GM11168 (cell line): Measurements from ENCODE around the gene DARS2.

Source experiments
- in situ Hi-C: fragments of 300-500 bp; cut with MboI; formaldehyde crosslinking; loops from one replicate; pipeline ENCODE4 v1.12.0; 2022; ENCODE audit warnings: low sequenced_read_pairs; ENCODE audit not compliant: unreplicated experiment

Gene DARS2, protein sequence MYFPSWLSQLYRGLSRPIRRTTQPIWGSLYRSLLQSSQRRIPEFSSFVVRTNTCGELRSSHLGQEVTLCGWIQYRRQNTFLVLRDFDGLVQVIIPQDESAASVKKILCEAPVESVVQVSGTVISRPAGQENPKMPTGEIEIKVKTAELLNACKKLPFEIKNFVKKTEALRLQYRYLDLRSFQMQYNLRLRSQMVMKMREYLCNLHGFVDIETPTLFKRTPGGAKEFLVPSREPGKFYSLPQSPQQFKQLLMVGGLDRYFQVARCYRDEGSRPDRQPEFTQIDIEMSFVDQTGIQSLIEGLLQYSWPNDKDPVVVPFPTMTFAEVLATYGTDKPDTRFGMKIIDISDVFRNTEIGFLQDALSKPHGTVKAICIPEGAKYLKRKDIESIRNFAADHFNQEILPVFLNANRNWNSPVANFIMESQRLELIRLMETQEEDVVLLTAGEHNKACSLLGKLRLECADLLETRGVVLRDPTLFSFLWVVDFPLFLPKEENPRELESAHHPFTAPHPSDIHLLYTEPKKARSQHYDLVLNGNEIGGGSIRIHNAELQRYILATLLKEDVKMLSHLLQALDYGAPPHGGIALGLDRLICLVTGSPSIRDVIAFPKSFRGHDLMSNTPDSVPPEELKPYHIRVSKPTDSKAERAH

DNA sequence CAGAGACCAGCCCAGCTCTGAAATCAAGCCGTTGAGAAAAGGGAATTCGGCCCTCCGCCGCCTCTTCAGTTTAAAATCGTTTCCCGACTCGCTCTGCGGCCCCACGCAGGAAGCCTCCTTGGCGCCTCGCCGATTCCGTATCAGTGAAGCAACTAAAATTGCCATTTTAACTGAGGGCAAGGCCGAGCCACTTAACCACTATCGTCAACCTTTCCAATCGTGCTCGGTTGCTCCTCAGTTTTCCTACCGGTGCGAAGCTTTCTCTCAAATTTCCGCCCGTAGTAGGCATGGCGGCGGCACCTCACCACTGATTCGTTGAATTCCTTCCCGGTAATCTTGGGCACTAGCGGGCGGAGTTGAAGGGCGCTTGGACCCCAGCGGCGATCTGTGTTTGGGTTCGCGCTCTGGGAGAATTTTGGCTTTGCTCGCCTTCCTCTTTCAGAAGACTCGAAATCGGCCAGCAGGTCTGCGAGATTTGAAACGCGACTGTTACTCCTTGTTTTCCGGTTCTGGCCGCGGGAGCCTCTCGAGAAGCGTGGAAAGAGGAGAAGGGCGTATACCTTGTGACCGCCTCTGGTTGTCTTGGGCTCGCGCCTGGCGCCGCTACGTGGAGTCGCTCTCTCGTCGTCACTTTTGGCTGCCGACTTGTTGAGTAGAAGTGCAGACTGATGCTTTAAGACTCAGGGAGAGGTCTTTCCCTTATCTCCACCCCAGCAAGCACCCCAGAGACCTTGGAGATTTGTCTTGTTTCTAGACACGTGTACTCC is at the start of gene DARS2, which contains the start of gene CENPL:
Gene DARS2, plus strand, starts transcription at position 359 of the 767 bp plus-strand sequence. CDS start 557 bp downstream, outside the sequence.
Gene CENPL, minus strand, starts transcription at position 569 of the 767 bp plus-strand sequence. CDS start 13,584 bp downstream, outside the sequence.
- in situ Hi-C loops: loop anchor here (25.0 kb wide), 1 partner anchor 1087 kb away; no protein-coding TSS in a partner anchor

DNA sequence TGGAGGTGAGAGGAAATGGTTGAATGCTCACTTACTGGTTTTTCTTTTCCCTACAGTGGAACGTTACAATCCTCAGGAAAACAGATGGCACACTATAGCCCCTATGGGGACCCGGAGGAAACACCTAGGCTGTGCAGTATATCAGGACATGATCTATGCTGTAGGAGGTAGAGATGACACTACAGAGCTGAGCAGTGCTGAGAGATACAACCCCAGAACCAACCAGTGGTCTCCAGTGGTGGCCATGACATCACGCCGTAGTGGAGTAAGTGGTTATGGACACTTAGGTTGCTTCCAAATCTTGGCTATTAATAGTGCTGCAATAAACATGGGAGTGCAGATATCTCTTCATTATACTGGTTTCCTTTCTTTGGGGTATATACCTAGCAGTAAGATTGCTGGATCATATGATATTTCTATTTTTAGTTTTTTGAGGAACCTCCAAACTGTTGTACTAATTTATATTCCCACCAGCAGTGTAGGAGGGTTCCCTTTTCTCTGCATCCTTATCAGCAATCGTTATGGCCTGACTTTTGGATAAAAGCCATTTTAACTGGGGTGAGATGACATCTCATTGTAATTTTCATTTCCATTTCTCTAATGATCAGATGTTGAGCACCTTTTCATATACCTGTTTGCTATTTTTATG is 48.8 kb upstream of the DARS2 start:
- in situ Hi-C loops: no loop called here

DNA sequence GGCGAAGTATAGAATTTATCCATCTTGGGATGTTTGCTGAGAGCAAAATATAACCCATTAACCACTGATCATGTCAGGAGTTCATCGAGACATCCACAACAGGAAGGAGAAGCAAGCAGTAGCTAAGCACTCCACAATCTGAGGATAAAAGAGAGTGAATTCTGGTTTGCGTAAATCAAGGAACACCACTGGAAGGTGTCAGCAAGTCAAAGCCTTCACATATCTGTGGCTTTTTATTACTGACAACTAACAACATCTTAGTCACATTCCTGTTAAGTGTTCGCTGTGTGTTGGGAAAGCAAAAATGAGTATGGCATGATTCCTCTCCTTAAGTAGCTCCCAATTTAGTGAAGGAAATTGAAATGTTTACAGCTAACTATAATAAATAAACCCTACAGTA is 44.5 kb upstream of the DARS2 start:
- in situ Hi-C loops: no loop called here

DNA sequence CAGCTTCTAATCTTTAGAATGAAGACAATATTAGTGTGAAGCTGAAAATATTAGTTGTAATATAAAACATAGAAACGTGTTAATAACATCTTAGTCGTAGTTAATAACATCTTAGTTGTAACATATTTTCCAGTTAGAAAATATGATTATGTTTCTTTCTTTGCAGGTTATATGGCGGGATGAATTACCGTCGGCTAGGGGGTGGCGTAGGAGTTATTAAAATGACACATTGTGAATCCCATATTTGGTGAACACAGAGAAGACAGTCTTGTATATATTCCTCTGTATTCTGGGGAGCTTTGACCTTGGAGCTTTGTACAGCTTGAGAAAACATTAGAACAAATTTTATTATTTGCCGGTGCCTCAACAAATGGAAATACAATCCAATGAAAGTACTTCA is 39.5 kb upstream of the DARS2 start:
- in situ Hi-C loops: no loop called here

DNA sequence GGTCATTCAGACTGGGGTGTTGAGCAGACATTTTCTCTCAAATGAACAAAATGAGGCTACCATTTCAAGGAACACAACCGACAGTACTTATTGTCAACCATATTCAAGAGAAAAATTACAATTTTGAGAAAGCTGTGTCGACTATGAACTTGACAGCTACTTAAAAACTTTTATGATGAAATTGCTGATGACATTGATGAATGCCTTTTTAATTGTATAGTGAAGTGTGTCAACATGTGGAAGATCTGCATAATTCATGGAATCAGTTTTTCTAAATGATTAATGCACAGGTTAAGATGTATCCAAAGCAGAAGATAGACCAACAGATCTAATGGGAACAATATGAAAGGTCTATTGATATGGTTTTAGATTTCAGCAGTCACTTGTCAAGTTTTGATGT is 34.6 kb upstream of the DARS2 start:
- in situ Hi-C loops: no loop called here

DNA sequence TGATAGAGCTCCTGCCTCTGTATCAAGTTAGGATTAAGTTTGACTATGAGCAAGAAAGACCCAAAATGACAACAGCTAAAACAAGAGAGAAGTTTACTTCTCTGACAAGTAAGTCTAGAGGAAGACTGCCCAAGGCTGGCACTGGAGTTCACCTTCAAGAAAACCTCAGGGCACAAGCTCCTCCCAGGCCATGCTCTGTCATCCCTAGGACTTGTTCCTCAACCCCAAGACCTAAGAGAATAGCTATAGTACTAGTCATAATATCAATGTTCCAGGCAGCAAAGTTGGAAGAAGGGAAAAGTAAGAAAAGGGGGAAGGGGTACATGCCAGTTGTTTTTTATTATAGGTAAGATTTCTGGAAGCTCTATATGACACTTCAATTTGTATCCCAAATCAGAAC is 26.4 kb upstream of the DARS2 start:
- in situ Hi-C loops: no loop called here

DNA sequence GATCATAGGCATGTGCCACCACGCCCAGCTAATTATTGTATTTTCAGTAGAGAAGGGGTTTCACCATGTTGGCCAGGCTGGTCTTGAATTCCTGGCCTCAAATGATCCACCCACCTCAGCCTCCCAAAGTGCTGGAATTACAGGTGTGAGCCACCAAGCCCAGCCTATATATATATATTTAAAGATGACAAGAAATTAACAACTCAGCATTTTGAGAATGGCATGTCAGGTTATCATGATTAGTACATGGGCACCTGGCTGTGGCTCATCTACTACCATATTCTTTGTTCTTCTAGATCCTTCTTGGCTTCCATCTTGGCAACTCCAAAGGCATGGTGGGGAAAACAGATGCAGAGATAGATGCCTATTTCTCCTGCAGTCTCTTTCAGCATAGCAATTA is 24.5 kb upstream of the DARS2 start:
- in situ Hi-C loops: loop anchor here (25.0 kb wide), 1 partner anchor 1063 kb away; no protein-coding TSS in a partner anchor

DNA sequence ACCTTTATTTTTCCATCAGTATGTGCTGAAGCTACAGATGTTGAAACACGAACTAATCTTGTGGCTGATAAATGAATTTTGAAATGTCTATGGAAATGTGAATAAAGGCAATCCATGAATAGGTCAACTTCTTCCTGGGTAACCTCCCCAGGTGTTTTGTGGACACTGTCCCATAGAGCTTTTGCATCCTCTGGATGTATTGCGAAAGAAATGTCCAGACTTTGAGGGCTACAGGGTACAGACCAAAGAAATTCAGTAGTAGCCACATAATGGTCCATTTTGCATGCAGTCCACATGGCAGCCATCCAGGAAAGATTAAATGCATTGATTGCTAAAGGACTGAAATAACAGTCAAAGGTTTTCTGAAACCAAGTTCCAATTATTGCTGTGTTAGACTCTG is 21.5 kb upstream of the DARS2 start:
- in situ Hi-C loops: loop anchor here (25.0 kb wide), 1 partner anchor 1066 kb away; no protein-coding TSS in a partner anchor

DNA sequence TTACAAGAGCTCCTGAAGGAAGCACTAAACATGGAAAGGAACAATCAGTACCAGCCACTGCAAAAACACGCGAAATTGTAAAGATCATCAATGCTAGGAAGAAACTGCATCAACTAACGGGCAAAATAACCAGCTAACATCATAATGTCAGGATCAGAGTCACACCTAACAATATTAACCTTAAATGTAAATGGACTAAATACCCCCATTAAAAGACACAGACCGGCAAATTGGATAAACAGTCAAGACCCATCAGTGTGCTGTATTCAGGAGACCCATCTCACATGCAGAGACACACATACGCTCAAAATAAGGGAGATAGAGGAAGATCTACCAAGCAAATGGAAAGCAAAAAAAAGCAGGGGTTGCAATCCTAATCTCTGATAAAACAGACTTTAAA is 10.8 kb upstream of the DARS2 start:
- in situ Hi-C loops: loop anchor here (25.0 kb wide), 1 partner anchor 1076 kb away; no protein-coding TSS in a partner anchor

DNA sequence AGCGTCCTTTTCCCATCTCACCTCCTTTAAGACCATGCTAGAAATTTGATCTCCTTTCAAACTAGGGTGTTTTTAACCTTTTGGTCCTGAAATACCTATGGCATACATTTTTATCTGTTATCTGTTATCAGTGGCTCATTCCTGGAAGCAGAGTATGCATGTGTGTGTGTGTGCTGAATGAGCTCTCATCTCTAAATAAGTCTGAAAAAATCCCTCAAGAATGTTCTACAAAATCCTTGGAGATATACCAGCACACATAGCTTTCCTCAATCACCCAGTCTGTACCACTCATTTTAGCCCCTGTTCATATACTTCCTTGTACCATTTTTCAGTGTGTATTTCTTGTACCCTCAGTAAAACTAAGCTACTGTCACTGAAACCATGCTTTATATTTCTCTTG is 6.0 kb upstream of the DARS2 start:
- in situ Hi-C loops: loop anchor here (25.0 kb wide), 1 partner anchor 1081 kb away; no protein-coding TSS in a partner anchor

DNA sequence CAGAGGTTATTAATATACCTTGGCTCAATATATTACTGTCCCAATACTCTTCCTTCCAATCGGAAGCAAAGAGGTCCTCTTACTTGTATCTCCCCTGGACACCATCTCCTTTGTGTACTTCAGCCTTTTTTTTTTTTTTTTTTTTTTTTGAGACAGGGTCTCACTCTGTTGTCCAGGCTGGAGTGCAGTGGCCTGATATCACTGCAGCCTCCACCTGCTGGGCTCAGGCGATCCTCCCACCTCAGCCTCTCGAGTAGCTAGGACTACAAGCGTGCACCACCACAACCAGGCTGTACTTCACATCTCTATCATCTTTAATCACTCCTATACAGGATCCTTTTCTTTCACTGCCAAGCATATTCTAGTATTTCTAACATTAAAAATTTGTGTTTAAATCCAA is 2.8 kb upstream of the DARS2 start:
- in situ Hi-C loops: loop anchor here (25.0 kb wide), 1 partner anchor 1084 kb away; no protein-coding TSS in a partner anchor

DNA sequence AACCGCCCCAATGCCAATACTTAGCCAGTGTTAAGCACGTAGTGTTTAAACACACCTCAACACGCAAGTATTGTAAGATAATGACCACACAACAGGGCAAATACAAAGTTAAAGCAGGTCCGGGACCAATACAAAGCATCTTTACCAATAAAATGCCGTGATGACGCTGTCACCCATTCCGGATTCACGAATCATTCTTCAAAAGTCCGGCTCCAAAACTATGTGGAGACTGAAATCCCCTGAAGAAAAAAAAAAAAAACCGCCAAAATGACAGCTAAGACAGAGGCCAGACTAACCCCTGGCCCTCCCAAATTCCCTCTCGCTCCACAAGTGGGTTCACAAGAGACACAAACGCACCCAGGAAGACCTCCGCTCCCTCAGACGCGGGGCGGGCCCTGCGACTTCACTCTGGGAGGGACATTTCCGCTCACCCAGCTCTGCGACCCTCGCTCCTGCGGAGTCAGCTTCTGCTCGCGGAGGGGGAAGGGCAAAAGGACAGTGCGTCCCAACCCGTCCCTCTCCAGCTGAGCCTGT is 625 bp upstream of the DARS2 start:
- in situ Hi-C loops: loop anchor here (25.0 kb wide), 1 partner anchor 1087 kb away; no protein-coding TSS in a partner anchor

DNA sequence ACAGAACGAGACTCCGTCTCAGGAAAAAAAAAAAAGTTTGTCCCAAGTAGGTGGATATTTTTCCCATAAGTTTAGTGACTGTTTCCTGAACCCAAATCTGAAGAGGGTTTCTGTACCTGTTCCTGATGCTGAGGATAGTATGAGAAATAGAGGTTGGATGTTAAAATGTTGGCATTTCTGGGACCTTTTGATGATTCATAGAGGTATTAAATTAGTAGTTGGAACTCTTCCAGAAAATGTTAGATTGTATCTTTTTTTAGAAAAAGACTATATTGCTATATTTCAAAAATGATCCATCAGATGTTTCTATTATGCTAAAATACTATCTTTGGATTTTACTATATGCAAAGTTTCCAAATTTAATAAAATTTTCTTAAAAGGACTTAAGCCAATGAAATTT is 3.1 kb downstream of the DARS2 start:
- in situ Hi-C loops: no loop called here

DNA sequence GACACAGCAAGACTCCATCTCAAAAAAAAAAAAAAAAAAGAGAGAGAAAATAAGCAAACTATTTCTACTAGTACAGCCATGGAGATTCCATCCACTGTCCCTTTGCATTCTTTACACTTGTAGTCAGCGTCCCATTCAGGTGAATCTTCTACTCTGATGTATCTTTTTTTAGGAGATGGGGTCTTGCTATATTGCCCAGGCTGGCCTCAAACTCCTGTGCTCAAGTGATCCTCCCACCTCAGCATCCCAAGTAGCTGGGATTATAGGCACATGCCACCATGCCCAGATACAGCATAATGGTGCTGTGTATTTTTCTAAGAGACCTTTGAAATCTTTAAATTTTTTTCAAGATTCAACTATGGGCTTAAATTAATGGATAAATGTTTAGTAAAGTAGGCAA is 8.3 kb downstream of the DARS2 start:
- in situ Hi-C loops: no loop called here

DNA sequence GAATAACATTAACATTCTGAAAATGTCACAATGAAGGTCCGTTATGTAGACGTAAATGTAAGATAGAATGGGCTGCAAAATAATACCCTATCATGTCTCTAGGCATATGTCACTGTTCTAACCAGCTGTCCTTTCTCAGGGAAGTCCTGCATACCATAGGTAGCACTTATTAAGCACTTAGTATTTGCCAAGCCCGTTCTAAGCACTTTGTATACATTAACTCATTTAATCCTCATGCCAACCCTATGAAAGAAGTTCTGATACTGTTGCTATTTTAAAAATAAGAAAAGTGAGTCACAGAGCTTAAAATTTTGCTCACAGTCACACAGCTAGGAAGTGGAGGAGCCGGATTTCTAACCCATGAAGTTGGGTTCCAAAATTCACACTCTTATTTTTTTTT is 27.6 kb downstream of the DARS2 start:
- in situ Hi-C loops: no loop called here

DNA sequence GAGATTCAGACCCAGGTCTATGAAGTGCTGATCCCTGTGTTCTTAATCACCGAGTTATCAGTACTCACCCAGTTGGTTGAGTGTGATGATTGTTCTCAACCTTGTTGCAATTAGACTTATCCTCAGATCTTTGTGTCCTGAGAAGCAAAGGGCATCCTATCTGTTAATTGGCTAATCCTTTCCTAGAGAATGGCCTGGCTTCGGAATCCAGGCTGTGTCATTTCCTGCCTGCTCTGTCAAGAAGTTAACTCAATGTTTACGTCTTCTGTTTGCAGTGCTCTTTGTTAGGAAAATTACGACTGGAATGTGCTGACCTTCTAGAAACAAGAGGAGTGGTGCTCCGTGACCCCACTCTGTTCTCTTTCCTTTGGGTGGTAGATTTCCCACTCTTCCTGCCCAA is 28.6 kb downstream of the DARS2 start:
- in situ Hi-C loops: no loop called here

DNA sequence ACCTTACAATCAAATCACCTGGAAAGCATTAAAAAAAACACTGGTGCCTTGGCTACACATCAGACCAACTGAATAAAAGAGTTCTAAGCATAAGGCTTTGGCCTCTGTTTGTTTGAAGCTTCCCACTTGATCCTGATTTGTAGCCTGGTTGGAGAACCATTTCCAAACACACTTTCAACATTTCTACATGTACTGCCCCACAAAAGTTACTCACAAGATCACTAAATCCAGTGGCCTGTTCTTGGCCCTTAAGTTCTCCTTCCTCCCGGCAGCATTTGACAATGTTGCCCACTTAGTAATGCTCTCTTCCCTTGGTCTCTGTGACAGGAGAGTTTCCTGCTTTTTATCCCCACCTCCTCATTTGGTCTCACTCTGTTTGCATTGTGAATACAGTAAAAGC is 31.5 kb downstream of the DARS2 start:
- in situ Hi-C loops: no loop called here

DNA sequence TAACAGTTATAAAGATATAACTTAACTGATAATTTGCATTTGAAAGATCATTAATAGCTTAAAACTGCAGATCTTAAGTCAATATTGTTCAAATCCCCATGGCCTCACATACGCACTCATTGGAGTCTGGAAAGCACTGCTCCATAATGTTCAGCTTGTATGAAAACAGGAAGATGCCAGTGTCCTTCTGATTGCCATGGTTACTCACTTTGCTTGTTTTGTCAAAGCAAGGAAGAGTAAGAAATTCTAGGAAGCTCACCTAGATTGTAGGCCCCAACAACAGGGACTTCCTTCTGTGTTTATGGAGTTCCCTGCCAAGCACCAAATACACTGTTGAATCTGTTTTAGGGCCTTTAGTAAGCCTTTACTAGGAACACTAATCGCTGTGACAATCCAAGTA is 32.4 kb downstream of the DARS2 start:
- in situ Hi-C loops: no loop called here

DNA sequence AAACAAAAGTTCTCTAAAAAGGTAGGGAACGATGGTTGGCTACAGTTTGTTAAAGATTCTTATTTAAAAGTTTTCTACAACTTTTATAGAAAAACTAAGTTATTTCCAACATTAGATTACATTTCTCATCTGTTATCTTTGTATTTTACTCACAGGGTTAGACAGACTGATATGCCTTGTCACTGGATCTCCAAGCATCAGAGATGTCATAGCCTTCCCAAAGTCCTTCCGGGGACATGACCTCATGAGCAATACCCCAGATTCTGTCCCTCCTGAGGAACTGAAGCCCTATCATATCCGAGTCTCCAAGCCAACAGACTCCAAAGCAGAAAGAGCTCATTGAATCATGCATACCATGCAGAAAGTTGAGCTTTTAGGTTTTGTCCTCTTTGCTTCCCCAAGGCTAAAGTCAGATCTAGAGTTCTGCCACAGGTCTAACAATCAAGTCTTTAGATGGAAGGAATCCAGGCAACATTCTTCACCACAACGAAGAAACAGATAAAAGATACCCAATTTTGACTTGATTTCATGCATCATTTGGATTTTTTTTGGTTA is 33.0 kb downstream of the DARS2 start:
- in situ Hi-C loops: no loop called here
